Thoracic aorta (tissue), 2 donors: ENCODE results near the gene CENPX. TPM values are rescaled to one million over a fixed set of nuclear protein-coding genes. Genes with fewer than 3 reads are reported as not detected.

Experiments used
- ATAC-seq: fragments of 150-250 bp; one replicate; pipeline ENCODE4 v1.8.0; 2017; ENCODE audit warnings: low read depth; ENCODE audit not compliant: insufficient number of reproducible peaks, low FRiP score
- DNase-seq: peaks from one replicate; pipeline ENCODE4 v3.0.0-alpha.2; 2020; ENCODE audit warnings: low spot score
- H3K27ac ChIP-seq, 2 donors: fragments of 200-600 bp; sonication (generic); 1 replicate in 1 of 2; 2 replicates in 1 of 2; pipeline ENCODE4 v1.5.1; 2016; ENCODE audit warnings: mild to moderate bottlenecking in 2 of 2, moderate library complexity in 2 of 2
- H3K27me3 ChIP-seq: fragments of 200-600 bp; sonication (generic); replicated peaks from 2 replicates; pipeline ENCODE4 v1.6.0; 2016; ENCODE audit warnings: mild to moderate bottlenecking; ENCODE audit not compliant: insufficient read depth
- H3K36me3 ChIP-seq: fragments of 200-600 bp; sonication (generic); one replicate; pipeline ENCODE4 v1.5.1; 2016
- H3K4me1 ChIP-seq, 2 donors: fragments of 200-600 bp; sonication (generic); 1 replicate in 1 of 2; 2 replicates in 1 of 2; pipeline versions ENCODE4 v1.5.1 to v1.6.0; 2016; ENCODE audit warnings: low read depth in 2 of 2, mild to moderate bottlenecking in 1 of 2; ENCODE audit not compliant: control insufficient read depth in 1 of 2
- H3K4me3 ChIP-seq: fragments of 200-600 bp; sonication (generic); 2 replicates; pipeline ENCODE4 v1.5.1; 2016; ENCODE audit warnings: mild to moderate bottlenecking
- H3K9me3 ChIP-seq: fragments of 200-600 bp; sonication (generic); 2 replicates; pipeline ENCODE4 v1.5.1; 2016
- CTCF ChIP-seq: fragments of 200-600 bp; sonication (generic); IDR thresholded peaks from one replicate; pipeline ENCODE4 v1.5.1; 2019; ENCODE audit warnings: antibody characterized with exemption
- total RNA-seq, 2 donors: library from RNA; depleted of rRNA; stranded (reverse); fragments of >200 nt; gene quantifications; one replicate each; pipeline versions ENCODE4 v1.1.0 to v1.2.3, GENCODE V29; 2016

CENPX gene
- total RNA-seq, 2 donors from 2014 or later, result 31.4 to 40.4 TPM

- no peaks in the 10 kb centered on the region for H3K27me3 ChIP-seq
- TF ChIP-seq CTCF, result no peak
Observed at GRCh38 chr17:82060614-82061013, 37.9 kb upstream of the CENPX start.

GRCh38 chr17:82060001-82060380, 37.3 kb upstream of the CENPX start:
- TF ChIP-seq CTCF, result no peak
- DNase-seq (no peak), ATAC-seq (no peak)
- H3K27ac ChIP-seq, result no peak overlapping the region
- H3K27me3 ChIP-seq, result no peaks in the 10 kb centered on the region
- H3K9me3 ChIP-seq, result no peaks in the 10 kb centered on the region
- H3K36me3 ChIP-seq, result peaks cover 46% of the 10 kb centered on the region
- H3K4me3 ChIP-seq, result no peak overlapping the region
- peaks cover 8 to 12% of the 10 kb centered on the region in 2 donors for H3K4me1 ChIP-seq

More at GRCh38 chr17:82060614-82061013, 37.9 kb upstream of the CENPX start:
- H3K9me3 ChIP-seq, result no peaks in the 10 kb centered on the region
- no peak for DNase-seq
- no peak overlapping the region for H3K27ac ChIP-seq
- no peak overlapping the region for H3K4me3 ChIP-seq
- H3K36me3 ChIP-seq, result peaks cover 41% of the 10 kb centered on the region
- H3K4me1 ChIP-seq, result peaks cover 9 to 13% of the 10 kb centered on the region in 2 donors
- ATAC-seq, result no peak

GRCh38 chr17:82059272-82060000, 36.8 kb upstream of the CENPX start:
- DNase-seq, result no peak
- H3K36me3 ChIP-seq, result peaks cover 50% of the 10 kb centered on the region

GRCh38 chr17:82058855-82059249, 36.2 kb upstream of the CENPX start:
- DNase-seq, result no peak
- H3K4me3 ChIP-seq, result no peak overlapping the region
- H3K27ac ChIP-seq, result no peak overlapping the region
- H3K4me1 ChIP-seq, result peaks cover 0 to 2% of the 10 kb centered on the region in 2 donors
- H3K9me3 ChIP-seq, result no peaks in the 10 kb centered on the region
- peaks cover 56% of the 10 kb centered on the region for H3K36me3 ChIP-seq
- TF ChIP-seq CTCF, result no peak
- no peaks in the 10 kb centered on the region for H3K27me3 ChIP-seq
- ATAC-seq, result no peak

More at GRCh38 chr17:82059272-82060000, 36.8 kb upstream of the CENPX start:
- no peak overlapping the region for H3K4me3 ChIP-seq
- peaks cover 2 to 6% of the 10 kb centered on the region in 2 donors for H3K4me1 ChIP-seq
- H3K27me3 ChIP-seq, result no peaks in the 10 kb centered on the region
- TF ChIP-seq CTCF, result no peak
- no peak for ATAC-seq
- H3K9me3 ChIP-seq, result no peaks in the 10 kb centered on the region
- H3K27ac ChIP-seq, result no peak overlapping the region

GRCh38 chr17:82058230-82058854, 35.7 kb upstream of the CENPX start:
- Histone ChIP-seq H3K27me3 (no peaks in the 10 kb centered on the region), H3K4me1 (peaks cover 0 to 7% of the 10 kb centered on the region in 2 donors), H3K4me3 (no peak overlapping the region), H3K9me3 (no peaks in the 10 kb centered on the region), H3K36me3 (peaks cover 58% of the 10 kb centered on the region), H3K27ac (no peak overlapping the region)
- no peak for TF ChIP-seq CTCF
- ATAC-seq (no peak), DNase-seq (no peak)
